WERI-Rb-1 (cell line): ENCODE data around the gene EZH1.
A peak's percentile ranks its signal among the peaks of the same experiment; 100 is the strongest.

Experiments used
- DNase-seq: peaks from one replicate; pipeline ENCODE4 v3.0.0-alpha.2; 2020
- H3K27ac ChIP-seq: fragments of 250-450 bp; sonication (Bioruptor Pico); 2 replicates; pipeline ENCODE4 v1.5.1; 2020; ENCODE audit warnings: mild to moderate bottlenecking, moderate library complexity
- H3K27me3 ChIP-seq: fragments of 250-450 bp; sonication (Bioruptor Pico); 2 replicates; pipeline ENCODE4 v1.5.1; 2021; ENCODE audit warnings: mild to moderate bottlenecking, low read depth, moderate library complexity; ENCODE audit not compliant: insufficient read depth, severe bottlenecking
- H3K36me3 ChIP-seq: fragments of 250-450 bp; sonication (Bioruptor Pico); 2 replicates; pipeline ENCODE4 v1.5.1; 2020; ENCODE audit warnings: mild to moderate bottlenecking, moderate library complexity
- H3K4me3 ChIP-seq: 2 replicates; pipeline ENCODE4 v1.5.1; 2011; ENCODE audit warnings: low read depth, mild to moderate bottlenecking, control low read depth, low read length
- H3K9me3 ChIP-seq: fragments of 250-450 bp; sonication (Bioruptor Pico); 2 replicates; pipeline ENCODE4 v1.5.1; 2021; ENCODE audit warnings: mild to moderate bottlenecking, moderate library complexity; ENCODE audit not compliant: severe bottlenecking
- TF ChIP-seq, protein P1 (sequence below): IDR thresholded peaks from 2 replicates; pipeline ENCODE4 v1.5.1; 2011; ENCODE audit warnings: low read depth, mild to moderate bottlenecking, control low read depth, inconsistent platforms, low read length

Gene EZH1

DNA sequence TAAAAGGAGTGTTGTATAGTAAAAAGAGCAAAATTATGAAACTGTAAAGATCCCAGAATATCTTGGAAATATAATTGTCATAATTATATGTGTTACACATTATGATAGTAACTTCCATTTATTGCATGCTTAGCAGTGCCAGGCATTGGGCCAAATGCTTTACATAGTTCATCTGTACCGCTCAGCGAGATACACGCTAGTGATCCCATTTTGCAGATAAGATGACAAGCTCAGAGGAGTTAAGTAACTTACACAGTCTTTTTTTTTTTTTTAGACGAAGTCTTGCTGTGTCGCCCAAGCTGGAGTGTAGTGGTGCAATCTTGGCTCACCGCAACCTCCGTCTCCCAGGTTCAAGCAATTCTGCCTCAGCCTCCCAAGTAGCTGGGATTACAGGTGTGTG, 6.8 kb upstream of the EZH1 start:
- no peak overlapping the region for H3K4me3 ChIP-seq
- TF ChIP-seq, protein P1, sequence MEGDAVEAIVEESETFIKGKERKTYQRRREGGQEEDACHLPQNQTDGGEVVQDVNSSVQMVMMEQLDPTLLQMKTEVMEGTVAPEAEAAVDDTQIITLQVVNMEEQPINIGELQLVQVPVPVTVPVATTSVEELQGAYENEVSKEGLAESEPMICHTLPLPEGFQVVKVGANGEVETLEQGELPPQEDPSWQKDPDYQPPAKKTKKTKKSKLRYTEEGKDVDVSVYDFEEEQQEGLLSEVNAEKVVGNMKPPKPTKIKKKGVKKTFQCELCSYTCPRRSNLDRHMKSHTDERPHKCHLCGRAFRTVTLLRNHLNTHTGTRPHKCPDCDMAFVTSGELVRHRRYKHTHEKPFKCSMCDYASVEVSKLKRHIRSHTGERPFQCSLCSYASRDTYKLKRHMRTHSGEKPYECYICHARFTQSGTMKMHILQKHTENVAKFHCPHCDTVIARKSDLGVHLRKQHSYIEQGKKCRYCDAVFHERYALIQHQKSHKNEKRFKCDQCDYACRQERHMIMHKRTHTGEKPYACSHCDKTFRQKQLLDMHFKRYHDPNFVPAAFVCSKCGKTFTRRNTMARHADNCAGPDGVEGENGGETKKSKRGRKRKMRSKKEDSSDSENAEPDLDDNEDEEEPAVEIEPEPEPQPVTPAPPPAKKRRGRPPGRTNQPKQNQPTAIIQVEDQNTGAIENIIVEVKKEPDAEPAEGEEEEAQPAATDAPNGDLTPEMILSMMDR, result no peak
- DNase-seq, result no peak
- H3K9me3 ChIP-seq, result no peaks in the 10 kb centered on the region
- no peaks in the 10 kb centered on the region; the same call in 1 of the 2 replicates for H3K36me3 ChIP-seq
- H3K27me3 ChIP-seq, result no peaks in the 10 kb centered on the region
- H3K27ac ChIP-seq, result no peak overlapping the region

- H3K9me3 ChIP-seq, result no peaks in the 10 kb centered on the region
- no peak overlapping the region for H3K4me3 ChIP-seq
- H3K27ac ChIP-seq, result no peak overlapping the region
- TF ChIP-seq, protein P1, result no peak
- DNase-seq, result no peak
- H3K27me3 ChIP-seq, result no peaks in the 10 kb centered on the region
- H3K36me3 ChIP-seq, result no peaks in the 10 kb centered on the region
These were observed 6.0 kb upstream of the EZH1 start for GRCh38 chr17:42750739-42751344.

DNA sequence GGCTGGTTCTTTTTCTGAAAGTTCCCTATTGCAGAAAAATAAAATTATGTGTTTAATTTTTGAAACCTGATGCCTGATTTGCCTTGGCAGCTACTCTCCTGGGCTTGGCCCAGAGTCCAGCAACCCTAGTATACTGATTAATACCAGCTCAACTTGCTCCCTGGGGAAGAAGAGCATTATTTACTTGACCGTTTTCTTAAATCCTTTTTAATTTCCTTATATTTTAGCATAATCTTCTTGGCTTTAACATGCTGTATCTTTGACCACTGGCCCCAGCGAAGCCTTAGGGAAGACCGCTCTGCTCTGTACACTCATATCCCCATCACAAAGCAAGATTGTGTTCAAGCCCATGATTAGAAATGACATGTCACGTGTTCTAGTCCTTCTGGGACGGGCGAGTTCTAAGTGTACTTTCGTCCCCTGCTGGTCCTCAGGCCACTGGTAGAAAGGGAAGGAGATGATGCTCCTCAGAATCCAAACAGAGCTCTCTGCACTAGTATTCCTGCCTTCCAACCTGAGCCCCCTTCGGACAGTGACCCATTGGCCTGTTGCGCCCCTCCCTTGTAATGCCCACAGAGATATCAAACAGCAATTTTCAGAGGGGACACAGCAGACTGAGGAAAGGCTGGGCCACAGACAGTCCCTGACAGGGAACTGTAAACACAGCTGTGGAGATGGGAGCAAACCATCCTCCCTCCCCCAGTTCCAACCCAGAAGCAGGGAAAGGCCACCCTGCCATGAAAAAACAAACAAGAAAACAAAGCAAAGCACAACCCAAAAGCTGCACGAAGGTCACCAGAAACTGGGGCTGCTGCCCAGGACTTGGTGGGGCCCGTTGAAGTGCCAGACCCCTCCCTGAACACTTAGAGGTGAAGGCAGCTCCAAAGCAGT, 4.3 kb upstream of the EZH1 start:
- no peak for DNase-seq
- no peak overlapping the region for H3K4me3 ChIP-seq
- no peaks in the 10 kb centered on the region for H3K27me3 ChIP-seq
- H3K36me3 ChIP-seq, result no peaks in the 10 kb centered on the region
- H3K9me3 ChIP-seq, result peaks cover 5% of the 10 kb centered on the region
- H3K27ac ChIP-seq, result no peak overlapping the region
- TF ChIP-seq, protein P1, result no peak

DNA sequence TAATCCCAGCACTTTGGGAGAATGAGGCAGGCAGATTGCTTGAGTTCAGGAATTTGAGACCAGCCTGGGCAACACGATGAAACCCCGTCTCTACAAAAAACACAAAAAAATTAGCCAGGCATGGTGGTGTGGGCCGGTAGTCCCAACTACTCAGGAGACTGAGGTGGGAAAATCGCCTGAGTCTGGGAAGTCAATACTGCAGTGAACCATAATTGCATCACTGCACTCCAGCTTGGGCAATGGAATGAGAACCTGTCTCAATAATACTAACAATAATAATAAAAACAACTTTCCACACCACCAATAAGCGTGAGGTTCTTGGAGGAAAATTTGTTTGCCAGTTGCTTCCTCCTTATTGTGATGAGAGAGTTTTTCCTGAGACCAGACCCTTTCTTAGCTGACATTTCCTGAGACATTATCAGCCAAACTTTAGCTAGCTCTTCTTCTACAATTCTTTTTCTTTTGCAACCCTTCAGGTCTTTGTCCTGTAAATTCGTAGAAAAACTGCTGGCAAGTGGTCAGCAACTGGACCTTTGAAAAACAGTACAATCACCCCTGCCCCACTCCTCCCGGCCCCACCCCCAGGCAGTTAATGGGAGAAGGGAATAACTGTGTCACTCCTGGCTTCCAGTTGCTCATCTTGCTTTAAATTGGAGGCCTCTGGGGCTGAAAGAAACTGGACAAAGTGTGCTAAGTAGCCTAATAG, 3.5 kb upstream of the EZH1 start:
- no peaks in the 10 kb centered on the region for H3K36me3 ChIP-seq
- no peak for DNase-seq
- peaks cover 5% of the 10 kb centered on the region for H3K9me3 ChIP-seq
- H3K4me3 ChIP-seq, result no peak overlapping the region
- H3K27ac ChIP-seq, result no peak overlapping the region
- TF ChIP-seq, protein P1, result no peak
- H3K27me3 ChIP-seq, result no peaks in the 10 kb centered on the region

DNA sequence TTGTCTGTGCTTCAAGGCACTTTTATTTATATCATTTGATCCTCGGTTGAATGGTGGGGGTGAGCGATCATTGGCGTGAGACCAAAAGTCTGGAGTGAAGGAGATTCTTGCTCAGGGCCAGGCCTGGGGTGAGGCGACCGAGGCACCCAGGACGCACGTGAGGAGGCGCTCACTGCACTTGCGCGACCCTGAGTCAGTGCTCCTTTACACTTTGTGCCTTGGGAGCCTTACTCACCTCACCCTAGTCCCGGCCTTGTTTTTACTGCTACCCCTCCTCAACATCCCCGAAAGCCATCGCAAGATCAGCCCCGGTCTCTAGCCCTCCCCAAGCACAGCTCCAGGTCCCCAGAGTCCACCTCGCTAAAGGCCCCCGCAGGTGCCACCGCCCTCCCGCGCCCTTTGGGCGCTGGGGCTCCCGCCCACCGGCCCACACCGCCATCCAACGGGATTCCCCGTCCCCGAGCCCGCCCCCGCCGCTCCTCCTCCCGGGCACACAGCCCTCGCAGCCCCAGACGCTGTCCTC, 496 bp downstream of the EZH1 start:
- peak overlapping the region; percentile 48 for H3K4me3 ChIP-seq
- H3K9me3 ChIP-seq, result peaks cover 5% of the 10 kb centered on the region
- peak overlapping the region; percentile 88 for H3K27ac ChIP-seq
- TF ChIP-seq, protein P1, result peak; percentile 41; the same call in 1 of the 2 replicates
- H3K27me3 ChIP-seq, result no peaks in the 10 kb centered on the region
- H3K36me3 ChIP-seq, result no peaks in the 10 kb centered on the region; the same call in 1 of the 2 replicates
- peak; percentile 94 for DNase-seq
